Muscle of back (tissue), 11 donors: ENCODE measurements around the gene MC4R. TPM values are rescaled to one million over a fixed set of nuclear protein-coding genes. Genes with fewer than 3 reads are reported as not detected.

Experiments used
- DNase-seq, 3 donors: peaks; one replicate each; pipeline versions ENCODE4 v3.0.0 to v3.0.0-alpha.2; 2013
- polyA plus RNA-seq, 10 donors: library from polyadenylated mRNA; unstranded; fragments of 120-200 nt; gene quantifications; one replicate each; pipeline ENCODE4 v1.2.1, GENCODE V29; 2013; ENCODE audit not compliant: insufficient read length in 10 of 10

MC4R gene
- polyA plus RNA-seq, 10 donors = 0.07 to 0.27 (median 0.22) TPM; not detected in 1

- no peak for DNase-seq
Measured at GRCh38 chr18:60329131-60329530, 43.4 kb downstream of the MC4R start.

- no peak for DNase-seq
Measured at GRCh38 chr18:60327880-60328279, 44.7 kb downstream of the MC4R start.

- DNase-seq = no peak
Measured at GRCh38 chr18:60322591-60322990, 50.0 kb downstream of the MC4R start.
